HG02970 (cell line): Measurements from ENCODE around the gene PRIM1.
"Not testable (repeated sequence)": the region's sequence is repeated elsewhere in the genome, so short reads cannot be mapped to it uniquely, and the experiment has no call there.

Experiments
- ATAC-seq: cut with Tn5 transposase; IDR thresholded peaks from one replicate; pipeline ENCODE4 v1.9.1; 2021; ENCODE audit warnings: mild to moderate bottlenecking, moderate library complexity, moderate number of reproducible peaks; ENCODE audit not compliant: unreplicated experiment, low FRiP score

PRIM1 gene

DNA sequence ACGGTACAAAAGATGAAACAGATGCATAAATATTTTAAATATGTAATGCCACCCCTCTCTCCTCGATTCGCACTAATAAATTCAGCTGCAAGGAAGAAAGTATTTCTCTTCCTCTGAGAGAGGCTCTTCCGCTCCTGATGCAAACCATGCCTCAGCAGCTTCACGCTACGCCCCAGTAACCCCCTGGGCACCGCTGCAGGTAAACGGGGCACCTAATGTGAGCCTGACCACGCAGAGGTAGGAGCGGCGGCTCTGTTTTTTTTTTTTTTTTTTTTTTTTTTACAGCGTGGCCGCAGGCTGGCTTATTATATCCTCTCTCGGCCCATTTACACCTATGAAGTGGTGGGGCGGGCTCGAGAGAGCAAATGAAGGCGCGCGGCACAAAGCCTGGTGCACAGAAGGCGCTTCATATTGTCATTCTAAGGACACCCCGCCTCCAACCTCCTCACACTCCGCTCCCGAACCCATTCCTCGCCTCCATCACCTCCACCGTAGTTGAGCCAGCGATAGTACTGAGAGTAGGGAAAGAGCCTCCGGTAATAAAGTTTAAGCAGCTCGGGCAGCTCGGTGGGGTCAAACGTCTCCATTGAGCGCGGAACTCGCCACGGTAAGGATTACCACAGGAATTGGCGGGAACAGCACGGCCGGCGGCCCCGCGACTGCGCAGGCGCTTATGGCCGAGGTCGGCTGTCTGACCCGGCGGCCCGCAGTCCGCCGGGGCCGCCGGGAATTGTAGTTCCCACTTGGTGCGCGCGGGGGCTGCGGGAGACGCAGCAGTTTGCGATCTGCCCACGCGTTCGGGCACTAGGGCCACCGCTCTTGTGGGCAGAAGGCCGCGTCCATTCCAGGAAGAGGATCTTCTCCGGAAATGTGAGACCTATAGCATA, at the start of gene PRIM1:
Gene PRIM1 (minus strand): TSS at position 612 of the 887 bp plus-strand sequence. CDS start 25 bp downstream, at position 587.
- ATAC-seq, result peak; percentile 66

DNA sequence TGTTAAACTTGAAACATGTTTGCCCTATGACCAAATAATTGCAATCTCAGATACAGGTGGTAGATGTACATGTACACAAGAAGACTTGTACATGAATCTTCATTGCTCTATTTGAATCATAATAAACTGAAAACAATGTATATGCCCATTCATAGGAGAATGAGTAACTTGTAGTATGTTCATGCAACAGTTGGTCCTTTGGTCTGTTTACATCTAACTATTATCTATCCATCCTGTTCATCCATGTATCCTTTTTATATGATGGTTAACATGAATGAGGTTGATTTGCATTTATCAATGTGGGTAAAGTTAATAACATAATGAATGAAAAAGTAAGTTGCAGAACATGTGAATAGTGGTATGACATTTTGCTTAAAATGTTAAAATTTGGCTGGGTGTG, 48.1 kb upstream of the PRIM1 start:
- ATAC-seq, result no peak

DNA sequence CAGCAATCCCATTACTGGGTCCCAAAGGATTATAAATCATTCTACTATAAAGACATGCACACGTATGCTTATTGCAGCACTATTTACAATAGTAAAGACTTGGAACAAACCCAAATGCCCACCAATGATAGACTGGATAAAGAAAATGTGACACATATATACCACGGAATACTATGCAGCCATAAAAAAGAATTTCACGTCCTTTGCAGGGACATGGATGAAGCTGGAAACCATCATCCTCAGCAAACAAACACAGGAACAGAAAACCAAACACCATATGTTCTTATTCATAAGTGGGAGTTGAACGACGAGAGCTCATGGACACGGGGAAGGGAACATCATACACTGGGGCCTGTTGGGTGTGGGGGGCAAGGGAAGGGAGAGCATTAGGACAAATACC, 47.2 kb upstream of the PRIM1 start:
- not testable (repeated sequence) for ATAC-seq

DNA sequence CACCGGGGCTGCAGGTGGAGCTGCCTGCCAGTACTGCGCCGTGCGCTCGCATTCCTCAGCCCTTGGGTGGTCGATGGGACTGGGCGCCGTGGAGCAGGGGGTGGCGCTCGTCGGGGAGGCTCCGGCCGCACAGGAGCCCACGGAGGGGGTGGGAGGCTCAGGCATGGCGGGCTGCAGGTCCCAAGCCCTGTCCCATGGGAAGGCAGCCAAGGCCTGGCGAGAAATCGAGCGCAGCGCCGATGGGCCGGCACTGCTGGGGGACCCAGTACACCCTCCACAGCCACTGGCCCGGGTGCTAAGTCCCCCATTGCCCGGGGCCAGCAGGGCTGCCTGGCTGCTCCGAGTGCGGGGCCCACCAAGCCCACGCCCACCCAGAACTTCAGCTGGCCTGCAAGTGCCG, 43.7 kb upstream of the PRIM1 start:
- ATAC-seq, result not testable (repeated sequence)

DNA sequence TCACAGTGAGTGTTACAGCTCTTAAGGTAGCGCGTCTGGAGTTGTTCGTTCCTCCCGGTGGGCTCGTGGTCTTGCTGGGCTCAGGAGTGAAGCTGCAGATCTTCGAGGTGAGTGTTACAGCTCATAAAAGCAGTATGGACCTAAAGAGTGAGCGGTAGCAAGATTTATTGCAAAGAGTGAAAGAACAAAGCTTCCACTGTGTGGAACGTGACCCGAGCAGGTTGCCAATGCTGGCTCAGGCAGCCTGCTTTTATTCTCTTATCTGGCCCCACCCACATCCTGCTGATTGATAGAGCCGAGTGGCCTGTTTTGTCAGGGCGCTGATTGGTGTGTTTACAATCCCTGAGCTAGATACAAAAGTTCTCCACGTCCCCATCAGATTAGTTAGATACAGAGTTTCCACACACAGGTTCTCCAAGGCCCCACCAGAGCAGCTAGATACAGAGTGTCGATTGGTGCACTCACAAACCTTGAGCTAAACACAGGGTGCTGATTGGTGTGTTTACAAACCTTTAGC, 43.0 kb upstream of the PRIM1 start:
- not testable (repeated sequence) for ATAC-seq

DNA sequence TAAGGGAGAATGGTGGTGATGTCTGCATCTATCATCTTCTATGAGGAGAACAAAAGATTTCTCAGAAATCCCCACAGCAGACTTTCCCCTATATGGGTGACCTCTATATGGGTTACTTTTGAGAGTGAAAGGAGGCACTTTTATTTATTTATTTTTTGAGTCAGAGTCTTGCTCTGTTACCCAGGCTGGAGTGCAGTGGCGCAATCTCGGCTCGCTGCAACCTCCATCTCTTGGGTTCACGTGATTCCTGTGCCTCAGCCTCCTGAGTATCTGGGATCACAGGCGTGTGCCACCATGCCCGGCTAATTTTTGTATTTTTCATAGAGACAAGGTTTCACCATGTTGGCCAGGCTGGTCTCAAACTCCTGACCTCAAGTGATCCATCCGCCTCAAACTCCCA, 41.0 kb upstream of the PRIM1 start:
- not testable (repeated sequence) for ATAC-seq

DNA sequence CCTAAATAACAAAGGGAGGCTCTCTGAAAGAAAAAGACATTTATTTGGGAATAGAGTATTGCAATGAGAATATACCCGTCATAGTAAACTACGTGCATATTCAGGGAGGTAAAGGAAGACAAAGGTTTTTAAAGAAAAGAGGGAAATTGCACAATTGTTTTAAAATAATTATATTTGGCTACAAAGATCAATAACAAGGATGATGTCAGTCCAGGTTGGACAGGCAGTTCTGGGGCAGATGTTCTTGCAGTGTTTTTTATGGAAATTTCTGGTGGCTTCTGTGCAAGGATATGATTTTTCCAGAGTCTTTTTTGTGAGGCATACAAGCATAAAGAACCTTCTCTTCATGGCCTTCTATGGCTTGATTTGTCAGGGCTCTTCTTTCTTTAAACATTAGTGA, 40.6 kb upstream of the PRIM1 start:
- no peak for ATAC-seq

DNA sequence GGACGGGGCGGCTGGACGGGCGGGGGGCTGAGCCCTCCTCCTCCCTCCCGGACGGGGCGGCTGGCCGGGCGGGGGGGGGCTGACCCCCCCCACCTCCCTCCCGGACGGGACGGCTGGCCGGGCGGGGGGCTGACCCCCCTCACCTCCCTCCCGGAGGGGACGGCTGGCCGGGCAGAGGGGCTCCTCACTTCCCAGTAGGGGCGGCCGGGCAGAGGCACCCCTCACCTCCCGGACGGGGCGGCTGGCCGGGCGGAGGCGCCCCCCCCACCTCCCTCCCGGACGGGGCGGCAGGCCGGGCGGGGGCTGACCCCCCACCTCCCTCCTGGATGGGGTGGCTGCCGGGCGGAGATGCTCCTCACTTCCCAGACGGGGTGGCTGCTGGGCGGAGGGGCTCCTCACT, 37.3 kb upstream of the PRIM1 start:
- not testable (repeated sequence) for ATAC-seq

DNA sequence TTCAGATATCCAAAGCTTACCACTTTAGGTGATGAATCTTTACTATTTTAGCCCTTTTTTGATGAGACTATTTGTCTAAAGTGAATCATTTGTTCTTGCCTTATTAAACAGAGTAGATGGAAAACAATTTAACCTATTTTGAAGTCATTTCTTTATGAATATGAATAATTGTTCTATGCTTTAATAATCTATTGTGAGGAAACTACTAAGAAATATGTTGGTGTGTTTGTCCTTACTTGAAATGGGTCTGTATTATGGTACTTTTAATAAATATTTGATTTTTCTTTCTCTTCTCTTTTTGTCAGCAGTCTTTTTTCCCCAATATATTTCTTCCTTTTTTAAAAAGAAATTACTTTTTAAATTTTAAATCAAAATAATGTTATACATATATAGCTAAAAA, 35.4 kb upstream of the PRIM1 start:
- no peak for ATAC-seq

DNA sequence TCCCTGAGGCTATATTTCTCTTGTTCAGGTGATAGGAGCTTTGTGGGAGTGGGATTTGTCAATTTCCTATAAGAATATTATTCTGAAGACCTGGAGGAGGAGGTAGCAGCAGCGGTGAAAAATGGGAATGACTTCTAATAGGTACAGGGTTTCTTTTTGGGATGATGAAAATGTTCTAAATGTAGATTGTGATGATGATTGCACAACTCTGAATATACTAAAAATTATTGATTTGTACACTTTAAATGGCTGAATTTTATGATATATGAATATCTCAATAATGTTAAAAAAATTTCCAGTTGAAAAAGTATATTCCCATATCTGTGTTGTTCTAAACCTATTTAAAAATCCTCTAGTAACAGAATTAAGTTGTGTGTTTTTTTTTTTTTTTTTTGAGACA, 33.8 kb upstream of the PRIM1 start:
- ATAC-seq, result no peak

DNA sequence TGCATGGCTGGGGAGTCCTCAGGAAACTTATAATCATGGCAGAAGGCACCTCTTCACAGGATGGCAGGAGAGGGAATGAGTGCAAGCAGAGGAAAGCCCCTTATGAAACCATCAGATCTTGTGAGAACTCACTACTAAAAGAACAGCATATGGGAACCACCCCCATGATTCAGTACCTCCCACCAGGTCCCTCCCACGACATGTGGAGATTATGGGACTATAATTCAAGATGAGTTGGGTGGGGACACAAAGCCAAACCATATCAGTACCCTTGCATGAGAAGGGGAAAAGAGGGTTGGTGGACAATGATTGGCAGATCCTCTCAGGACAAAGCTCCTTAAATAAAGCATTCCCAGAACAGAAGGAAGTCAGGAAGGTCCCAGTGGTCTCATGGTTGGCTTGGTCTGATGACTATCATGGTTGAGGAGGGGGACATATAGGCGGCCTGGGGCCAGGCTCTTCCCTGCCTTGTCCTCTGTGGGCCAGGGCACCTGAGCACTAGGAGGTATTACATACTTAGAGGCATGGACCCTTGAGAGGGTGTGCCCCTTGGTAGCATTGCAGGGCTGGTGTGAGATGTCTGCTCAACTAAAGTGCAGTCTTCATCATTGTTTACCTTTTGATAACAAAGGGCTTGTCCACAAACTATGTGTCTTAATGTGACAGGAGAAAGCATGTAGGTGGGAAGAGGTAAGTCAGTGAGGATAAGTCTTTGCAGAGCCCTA, 33.2 kb upstream of the PRIM1 start:
- no peak for ATAC-seq

DNA sequence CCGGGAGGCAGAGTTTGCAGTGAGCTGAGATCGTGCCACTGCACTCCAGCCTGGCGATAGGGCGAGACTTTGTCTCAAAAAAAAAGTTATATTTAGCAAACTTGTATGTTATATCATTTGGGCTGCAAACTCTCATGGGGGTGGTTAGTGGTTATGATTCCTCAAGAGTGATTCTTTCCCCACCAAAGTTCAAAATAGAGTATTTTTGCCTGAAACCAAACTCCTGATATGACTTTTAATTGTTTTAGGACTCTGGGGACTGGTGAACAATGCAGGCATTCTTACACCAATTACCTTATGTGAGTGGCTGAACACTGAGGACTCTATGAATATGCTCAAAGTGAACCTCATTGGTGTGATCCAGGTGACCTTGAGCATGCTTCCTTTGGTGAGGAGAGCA, 29.6 kb upstream of the PRIM1 start:
- ATAC-seq, result no peak

DNA sequence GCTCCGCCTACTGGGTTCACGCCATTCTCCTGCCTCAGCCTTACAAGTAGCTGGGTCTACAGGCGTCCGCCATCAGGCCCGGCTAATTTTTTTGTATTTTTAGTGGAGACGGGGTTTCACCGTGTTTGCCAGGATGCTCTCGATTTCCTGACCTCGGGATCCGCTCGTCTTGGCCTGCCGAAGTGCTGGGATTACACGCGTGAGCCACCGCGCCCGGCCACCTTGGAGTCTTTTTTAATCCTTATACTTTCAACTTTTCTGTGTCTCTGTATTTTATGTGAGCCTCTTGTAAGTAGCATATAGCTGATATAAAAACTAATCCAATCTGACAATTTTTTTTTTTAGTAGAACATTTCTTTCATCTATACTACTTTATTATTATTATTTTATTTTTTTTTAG, 26.6 kb upstream of the PRIM1 start:
- no peak for ATAC-seq

DNA sequence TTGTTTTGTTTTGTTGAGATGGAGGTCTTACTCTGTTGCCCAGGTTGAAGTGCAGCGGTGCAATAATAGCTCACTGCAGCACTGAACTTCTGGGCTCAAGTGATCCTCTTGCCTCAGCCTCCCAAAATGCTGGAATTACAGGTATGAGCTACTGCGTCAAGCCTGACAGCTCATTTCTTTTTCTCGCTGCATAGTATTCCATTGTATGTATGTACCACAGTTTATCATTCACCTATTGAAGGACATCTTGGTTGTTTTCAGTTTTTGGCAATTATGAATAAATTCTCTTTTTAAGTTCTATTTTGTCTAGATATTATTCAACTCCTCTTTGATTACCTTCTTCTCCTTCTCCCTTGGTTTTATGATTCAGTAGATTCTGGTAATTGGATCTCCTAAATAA, 24.5 kb upstream of the PRIM1 start:
- ATAC-seq, result no peak

DNA sequence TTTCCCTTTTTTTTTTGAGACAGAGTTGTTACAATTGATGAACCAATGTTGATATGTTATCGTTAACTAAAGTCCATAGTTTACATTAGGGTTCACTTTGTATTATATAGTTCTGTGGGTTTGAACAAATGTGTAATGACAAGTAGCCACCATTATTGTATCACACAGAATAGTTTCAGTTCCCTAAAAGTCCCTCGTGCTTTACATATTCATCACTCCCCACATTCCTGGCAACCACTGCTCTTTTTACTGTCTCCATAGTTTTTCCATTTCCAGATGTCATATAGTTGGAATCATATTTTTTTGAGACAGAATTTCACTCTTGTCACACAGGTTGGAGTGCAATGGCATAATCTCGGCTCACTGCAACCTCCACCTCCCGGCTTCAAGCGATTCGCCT, 23.5 kb upstream of the PRIM1 start:
- ATAC-seq, result no peak

DNA sequence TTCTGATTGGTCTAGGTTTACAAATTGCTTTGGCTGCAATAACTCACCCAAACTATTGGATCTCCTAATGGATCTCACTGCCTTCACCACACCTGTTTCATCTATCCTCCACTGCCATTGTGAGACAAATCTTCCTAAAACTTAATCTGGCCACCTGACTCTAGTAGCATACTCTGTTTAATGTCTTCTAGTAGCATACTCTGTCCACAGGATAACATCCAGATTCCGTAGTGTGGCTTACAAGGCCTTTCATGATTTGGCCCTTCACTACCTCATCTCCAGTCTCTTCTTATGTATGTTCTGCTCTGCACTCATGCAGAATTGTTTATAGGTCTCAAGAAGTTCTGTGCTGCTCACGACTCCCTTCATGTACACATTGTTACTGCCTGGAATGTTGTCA, 21.0 kb upstream of the PRIM1 start:
- no peak for ATAC-seq

DNA sequence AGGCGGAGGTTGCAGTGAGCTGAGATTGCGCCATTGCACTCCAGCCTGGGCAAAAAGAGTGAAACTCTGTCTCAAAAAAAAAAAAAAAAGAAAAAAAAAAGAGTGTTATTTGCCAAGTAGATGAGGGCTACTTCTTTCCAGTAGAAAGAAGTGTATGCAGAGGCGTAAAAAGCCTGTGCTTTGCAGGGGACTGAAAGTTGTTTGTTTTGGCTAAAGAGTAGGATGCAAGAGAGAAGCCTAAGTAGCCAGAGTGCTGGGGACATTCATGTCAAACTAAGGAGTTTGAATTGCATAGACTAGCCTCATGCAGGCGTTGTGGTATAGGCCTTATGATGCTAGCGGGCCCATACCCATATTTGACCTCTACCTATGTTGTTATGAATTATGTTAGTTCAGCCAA, 20.5 kb upstream of the PRIM1 start:
- no peak for ATAC-seq

DNA sequence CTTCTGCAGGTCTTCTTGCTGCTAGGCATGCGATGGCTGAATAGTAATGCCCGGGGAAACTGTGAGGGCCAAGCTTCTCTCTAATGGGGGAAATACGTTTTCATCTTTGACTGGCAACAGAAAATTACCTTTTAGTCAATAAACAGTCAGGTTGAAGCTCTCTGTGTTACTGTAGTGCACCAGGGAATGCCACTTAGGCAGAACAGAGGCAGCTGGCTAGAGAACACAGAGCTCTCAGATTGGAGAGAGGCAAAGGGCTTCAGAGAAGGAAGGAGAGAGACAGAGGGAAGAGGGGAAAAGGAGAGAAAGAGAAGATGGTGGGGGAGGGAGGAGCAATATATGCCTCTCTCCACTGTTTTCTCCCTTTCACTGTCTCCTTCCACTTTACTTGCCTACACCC, 17.7 kb upstream of the PRIM1 start:
- no peak for ATAC-seq

DNA sequence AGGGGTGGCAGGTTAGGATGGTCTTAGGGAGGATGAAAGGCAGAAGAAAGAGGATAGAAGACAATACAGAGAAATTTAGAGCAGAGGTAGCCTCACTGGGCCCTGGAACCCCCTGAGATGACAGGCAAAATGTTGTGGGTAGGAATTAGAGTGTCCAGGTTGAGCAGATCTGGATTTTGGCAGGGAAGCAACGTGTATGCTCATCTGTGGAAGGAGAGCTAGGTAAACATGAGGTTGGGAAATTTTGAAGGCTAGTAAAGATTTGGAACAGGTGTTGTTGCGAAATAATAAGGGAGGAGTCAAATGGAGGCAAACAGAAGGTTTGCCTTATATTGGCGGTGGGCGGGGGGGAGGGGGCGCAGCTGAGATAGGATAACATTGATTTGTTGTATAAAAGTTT, 16.3 kb upstream of the PRIM1 start:
- no peak for ATAC-seq

DNA sequence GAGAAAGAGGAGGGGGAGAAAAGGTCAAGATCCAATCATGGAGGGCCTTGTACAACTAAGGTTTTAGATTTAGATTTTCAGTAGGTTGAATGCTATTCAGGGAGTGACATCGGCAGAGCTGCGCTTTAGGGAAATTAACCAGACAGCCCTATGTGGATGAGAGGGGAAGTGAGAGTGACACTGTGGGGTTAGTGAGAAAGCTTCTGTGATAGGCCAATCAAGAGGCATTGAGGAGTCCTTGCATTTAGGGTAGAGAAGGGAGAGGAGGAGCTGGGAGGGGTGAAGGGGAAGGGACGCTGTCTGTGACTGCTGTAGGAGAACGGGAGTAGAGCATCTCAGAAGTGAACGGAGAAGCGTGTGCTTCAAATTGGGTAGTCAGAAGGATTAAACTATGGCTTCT, 14.4 kb upstream of the PRIM1 start:
- ATAC-seq, result peak; percentile 55
